Testis (tissue), 2 donors: ENCODE measurements around the gene RNF39.

Source experiments
- CTCF ChIP-seq, 3 experiments: fragments of 450-650 bp in 2 of 3; fragments of 200-600 bp in 1 of 3; sonication (generic) in 1 of 3; IDR thresholded peaks; one replicate each; pipeline ENCODE4 v1.5.1; 2016 to 2019; ENCODE audit warnings: antibody characterized with exemption in 3 of 3, mild to moderate bottlenecking in 2 of 3, moderate library complexity in 1 of 3
- POLR2A ChIP-seq: fragments of 450-650 bp; IDR thresholded peaks from one replicate; pipeline ENCODE4 v1.6.1; 2017; ENCODE audit warnings: antibody characterized with exemption, mild to moderate bottlenecking, moderate library complexity

GRCh38 chr6:30042914-30043313 is 32.7 kb downstream of the RNF39 start:
- TF ChIP-seq POLR2A = no peak
- TF ChIP-seq CTCF (IDR thresholded peaks at IDR 0.05) = no peak
